H9 (cell line): ENCODE data around the gene TDRD9. TPM values are rescaled to one million over a fixed set of nuclear protein-coding genes. Genes with fewer than 3 reads are reported as not detected.

Experiments
- DNase-seq: peaks from one replicate; pipeline ENCODE4 v3.0.0-alpha.2; 2017
- H2AFZ ChIP-seq: one replicate; pipeline ENCODE4 v1.6.1; 2013; ENCODE audit warnings: mild to moderate bottlenecking, low read length, control low read depth, moderate library complexity
- H2AK5ac ChIP-seq: 2 replicates; pipeline ENCODE4 v1.6.1; 2013; ENCODE audit warnings: low read length, control low read depth, mixed read lengths; ENCODE audit not compliant: insufficient read length
- H2BK120ac ChIP-seq: one replicate; pipeline ENCODE4 v1.6.1; 2013; ENCODE audit warnings: low read depth, mild to moderate bottlenecking, low read length, control low read depth, inconsistent platforms; ENCODE audit not compliant: poor library complexity, severe bottlenecking
- H2BK12ac ChIP-seq: 2 replicates; pipeline ENCODE4 v1.6.1; 2013; ENCODE audit warnings: low read length, control low read depth, mixed read lengths, low read depth; ENCODE audit not compliant: insufficient read length
- H2BK15ac ChIP-seq: 2 replicates; pipeline ENCODE4 v1.6.1; 2013; ENCODE audit warnings: low read depth, low read length, control low read depth
- H2BK20ac ChIP-seq: one replicate; pipeline ENCODE4 v1.6.1; 2013; ENCODE audit warnings: low read depth, mild to moderate bottlenecking, low read length, control low read depth, inconsistent platforms; ENCODE audit not compliant: poor library complexity, severe bottlenecking
- H2BK5ac ChIP-seq: 2 replicates; pipeline ENCODE4 v1.6.1; 2013; ENCODE audit warnings: low read length, control low read depth, mixed read lengths; ENCODE audit not compliant: insufficient read length
- H3K14ac ChIP-seq: 2 replicates; pipeline ENCODE4 v1.6.1; 2013; ENCODE audit warnings: low read length, control low read depth; ENCODE audit not compliant: insufficient read depth
- H3K18ac ChIP-seq: 2 replicates; pipeline ENCODE4 v1.6.1; 2013; ENCODE audit warnings: low read depth, mild to moderate bottlenecking, mixed read lengths, low read length, control low read depth; ENCODE audit not compliant: insufficient read length
- H3K23ac ChIP-seq: 2 replicates; pipeline ENCODE4 v1.6.1; 2013; ENCODE audit warnings: low read length, control low read depth, mixed read lengths, low read depth; ENCODE audit not compliant: insufficient read length
- H3K23me2 ChIP-seq: 2 replicates; pipeline ENCODE4 v1.6.1; 2013; ENCODE audit warnings: low read depth, mild to moderate bottlenecking, mixed read lengths, low read length, control low read depth; ENCODE audit not compliant: insufficient read length, poor library complexity, severe bottlenecking
- H3K27ac ChIP-seq: 2 replicates; pipeline ENCODE4 v1.5.1; 2013; ENCODE audit warnings: low read length, control low read depth, mixed read lengths, low read depth; ENCODE audit not compliant: insufficient read length
- H3K27me3 ChIP-seq: 2 replicates; pipeline ENCODE4 v1.6.1; 2013; ENCODE audit warnings: low read length, control low read depth, inconsistent platforms; ENCODE audit not compliant: insufficient read depth
- H3K4ac ChIP-seq: 2 replicates; pipeline ENCODE4 v1.6.1; 2013; ENCODE audit warnings: low read depth, mild to moderate bottlenecking, control low read depth, inconsistent platforms, low read length, moderate library complexity
- H3K4me1 ChIP-seq: 2 replicates; pipeline ENCODE4 v1.6.1; 2013; ENCODE audit warnings: low read length, control low read depth, inconsistent platforms; ENCODE audit not compliant: insufficient read depth
- H3K4me2 ChIP-seq: 2 replicates; pipeline ENCODE4 v1.6.1; 2013; ENCODE audit warnings: low read length, control low read depth, mixed read lengths; ENCODE audit not compliant: insufficient read length, insufficient read depth
- H3K56ac ChIP-seq: 2 replicates; pipeline ENCODE4 v1.6.1; 2013; ENCODE audit warnings: low read depth, mild to moderate bottlenecking, mixed read lengths, low read length, control low read depth; ENCODE audit not compliant: insufficient read length
- H3K79me1 ChIP-seq: 2 replicates; pipeline ENCODE4 v1.6.1; 2013; ENCODE audit warnings: low read depth, mild to moderate bottlenecking, moderate library complexity, low read length, control low read depth, inconsistent platforms; ENCODE audit not compliant: insufficient read depth, poor library complexity, severe bottlenecking
- H3K79me2 ChIP-seq: 2 replicates; pipeline ENCODE4 v1.6.1; 2013; ENCODE audit warnings: low read length, control low read depth, inconsistent platforms; ENCODE audit not compliant: insufficient read depth
- H3K9ac ChIP-seq: 2 replicates; pipeline ENCODE4 v1.6.1; 2013; ENCODE audit warnings: low read length, control low read depth, mixed read lengths; ENCODE audit not compliant: insufficient read length; ENCODE audit errors: extremely low read depth
- H3K9me3 ChIP-seq: one replicate; pipeline ENCODE4 v1.6.1; 2013; ENCODE audit warnings: low read depth, low read length, inconsistent platforms; ENCODE audit not compliant: control insufficient read depth
- H3T11ph ChIP-seq: one replicate; pipeline ENCODE4 v1.6.1; 2013; ENCODE audit warnings: mild to moderate bottlenecking, low read length, control low read depth, inconsistent platforms
- H4K20me1 ChIP-seq: one replicate; pipeline ENCODE4 v1.6.1; 2013; ENCODE audit not compliant: control insufficient read depth, insufficient read length, insufficient read depth
- H4K5ac ChIP-seq: 2 replicates; pipeline ENCODE4 v1.6.1; 2013; ENCODE audit warnings: low read depth, mild to moderate bottlenecking, mixed read lengths, low read length, control low read depth; ENCODE audit not compliant: insufficient read length
- H4K8ac ChIP-seq: replicated peaks from 2 replicates; pipeline ENCODE4 v1.6.1; 2013; ENCODE audit warnings: low read length, control low read depth, mixed read lengths, low read depth; ENCODE audit not compliant: insufficient read length
- H4K91ac ChIP-seq: 2 replicates; pipeline ENCODE4 v1.6.1; 2013; ENCODE audit warnings: low read depth, mild to moderate bottlenecking, moderate library complexity, mixed read lengths, low read length, control low read depth; ENCODE audit not compliant: insufficient read length
- H3K27ac Mint-ChIP-seq, 3 experiments: 2 replicates in 2 of 3; 3 replicates in 1 of 3; pipeline ENCODE4 v1.8.0; 2020 to 2021; ENCODE audit warnings: mixed read lengths in 3 of 3, mild to moderate bottlenecking in 1 of 3, moderate library complexity in 1 of 3
- H3K27me3 Mint-ChIP-seq: 2 replicates; pipeline ENCODE4 v1.8.0; 2021; ENCODE audit warnings: low read depth, mild to moderate bottlenecking, moderate library complexity, mixed read lengths
- H3K36me3 Mint-ChIP-seq, 3 experiments: 2 replicates in 2 of 3; 3 replicates in 1 of 3; pipeline ENCODE4 v1.8.0; 2020 to 2021; ENCODE audit warnings: low read depth in 3 of 3, mixed read lengths in 3 of 3; ENCODE audit not compliant: insufficient read depth in 1 of 3
- H3K4me1 Mint-ChIP-seq, 2 experiments: 2 replicates each; pipeline ENCODE4 v1.8.0; 2020; ENCODE audit warnings: mixed read lengths in 2 of 2
- H3K4me3 Mint-ChIP-seq, 2 experiments: 2 replicates in 1 of 2; 3 replicates in 1 of 2; pipeline ENCODE4 v1.8.0; 2020 to 2021; ENCODE audit warnings: mild to moderate bottlenecking in 2 of 2, mixed read lengths in 2 of 2, moderate library complexity in 1 of 2
- H3K9me3 Mint-ChIP-seq, 2 experiments: 2 replicates in 1 of 2; 3 replicates in 1 of 2; pipeline ENCODE4 v1.8.0; 2020; ENCODE audit warnings: mild to moderate bottlenecking in 2 of 2, mixed read lengths in 2 of 2, moderate library complexity in 1 of 2
- CTCF ChIP-seq: fragments of 200-600 bp; sonication (generic); conservative IDR thresholded peaks from 3 replicates; pipeline ENCODE4 v1.8.0; 2021; ENCODE audit warnings: antibody characterized with exemption, mild to moderate bottlenecking
- WGBS: extraction: QIAGEN DNeasy Blood & Tissue Kit; methylation state at CpG from one replicate; pipeline ENCODE4 v1.1.7; 2013; ENCODE audit warnings: missing lambda C conversion rate, low lambda C conversion rate, mixed read lengths; ENCODE audit not compliant: insufficient read length; ENCODE audit errors: extremely low coverage; 5-methylcytosine and 5-hydroxymethylcytosine counted together
- total RNA-seq: library from RNA; stranded (reverse); gene quantifications from 2 replicates; pipeline ENCODE4 v1.2.1, GENCODE V29; 2021

TDRD9 gene
- total RNA-seq, 1 experiment from 2014 or later, result not detected

- no peaks in the 10 kb centered on the region for H3K79me2 ChIP-seq
- no peak overlapping the region for H2BK120ac ChIP-seq
- H3K23me2 ChIP-seq, result no peaks in the 10 kb centered on the region
- no peak for TF ChIP-seq CTCF
- no peak overlapping the region for H3K56ac ChIP-seq
- H3K27ac ChIP-seq, result no peak overlapping the region
- no peak overlapping the region for H2BK12ac ChIP-seq
- H3K4ac ChIP-seq, result no peak overlapping the region
- no peak overlapping the region for H2BK5ac ChIP-seq
- no peak overlapping the region for H3K4me2 ChIP-seq
- no CpG with 5 or more reads among the region's 11 CpGs for WGBS
- H3K36me3 Mint-ChIP-seq, result no peaks in the 10 kb centered on the region
- no peak overlapping the region for H2BK20ac ChIP-seq
- H3K9me3 ChIP-seq, result no peaks in the 10 kb centered on the region
- no peak overlapping the region for H3K23ac ChIP-seq
- H3K27me3 ChIP-seq, result no peaks in the 10 kb centered on the region
- H4K5ac ChIP-seq, result no peak overlapping the region
- H3K14ac ChIP-seq, result no peak overlapping the region
- H3K4me3 Mint-ChIP-seq, result no peak overlapping the region
- H3K27me3 Mint-ChIP-seq, result peaks cover 2% of the 10 kb centered on the region
- DNase-seq, result no peak
- H3K27ac Mint-ChIP-seq, result 0 out of 7 replicates have a peak overlapping the region, but pooled peaks of 1 of the 3 experiments have one; percentile 13
- no peaks in the 10 kb centered on the region for H3K79me1 ChIP-seq
- no peaks in the 10 kb centered on the region for H3K4me1 Mint-ChIP-seq
- H3K18ac ChIP-seq, result no peak overlapping the region
- no peak overlapping the region for H2AK5ac ChIP-seq
- no peak overlapping the region for H2BK15ac ChIP-seq
- no peak overlapping the region for H2AFZ ChIP-seq
- no peak overlapping the region for H3K9ac ChIP-seq
- no peak overlapping the region for H4K91ac ChIP-seq
- H3K4me1 ChIP-seq, result no peaks in the 10 kb centered on the region
- no peak overlapping the region for H3T11ph ChIP-seq
- peaks cover 3% of the 10 kb centered on the region for H4K20me1 ChIP-seq
- H4K8ac ChIP-seq, result no peak overlapping the region
- H3K9me3 Mint-ChIP-seq, result no peaks in the 10 kb centered on the region
Measured at GRCh38 chr14:103960457-103961055, 32.3 kb downstream of the TDRD9 start.
